ENCODE results near the gene GLRA2. TPM values are rescaled to one million over a fixed set of nuclear protein-coding genes. Genes with fewer than 3 reads are reported as not detected.
"Not testable (repeated sequence)": the region's sequence is repeated elsewhere in the genome, so short reads cannot be mapped to it uniquely, and the experiment has no call there.

Gene GLRA2
- total RNA-seq, 1 donor from 2014 or later, result not detected

GRCh38 chrX:14590693-14591424, 61.5 kb downstream of the GLRA2 start:
- TF ChIP-seq CTCF (IDR thresholded peaks at IDR 0.05), result no peak
- intact Hi-C loops (cut with DNase I), result no loop called here
- DNase-seq, result no peak
- Histone ChIP-seq H3K9me3 (no peaks in the 10 kb centered on the region), H3K36me3 (no peaks in the 10 kb centered on the region), H3K4me3 (no peak overlapping the region), H3K27me3 (ENCODE audit: low read depth) (no peaks in the 10 kb centered on the region), H3K27ac (no peak overlapping the region), H3K4me1 (no peaks in the 10 kb centered on the region)
- ATAC-seq, result no peak

GRCh38 chrX:14591976-14592375, 62.6 kb downstream of the GLRA2 start:
- Histone ChIP-seq H3K9me3 (no peaks in the 10 kb centered on the region), H3K4me3 (no peak overlapping the region), H3K4me1 (no peaks in the 10 kb centered on the region), H3K27me3 (ENCODE audit: low read depth) (no peaks in the 10 kb centered on the region), H3K36me3 (no peaks in the 10 kb centered on the region), H3K27ac (no peak overlapping the region)
- TF ChIP-seq CTCF (IDR thresholded peaks at IDR 0.05), result no peak
- DNase-seq (no peak), ATAC-seq (no peak)
- intact Hi-C loops (cut with DNase I), result no loop called here

GRCh38 chrX:14594521-14594920, 65.2 kb downstream of the GLRA2 start:
- no peak for ATAC-seq
- TF ChIP-seq CTCF (IDR thresholded peaks at IDR 0.05), result no peak
- intact Hi-C loops (cut with DNase I), result no loop called here

GRCh38 chrX:14598330-14598729, 69.0 kb downstream of the GLRA2 start:
- no peaks in the 10 kb centered on the region for H3K4me1 ChIP-seq
- DNase-seq (no peak), ATAC-seq (no peak)
- H3K27me3 ChIP-seq (ENCODE audit: low read depth), result no peaks in the 10 kb centered on the region
- intact Hi-C loops (cut with DNase I), result no loop called here
- no peak overlapping the region for H3K4me3 ChIP-seq
- TF ChIP-seq CTCF (IDR thresholded peaks at IDR 0.05), result no peak
- no peak overlapping the region for H3K27ac ChIP-seq
- H3K36me3 ChIP-seq, result no peaks in the 10 kb centered on the region
- no peaks in the 10 kb centered on the region for H3K9me3 ChIP-seq

More at GRCh38 chrX:14594521-14594920, 65.2 kb downstream of the GLRA2 start:
- DNase-seq, result no peak
- no peaks in the 10 kb centered on the region for H3K4me1 ChIP-seq
- no peaks in the 10 kb centered on the region for H3K36me3 ChIP-seq
- no peak overlapping the region for H3K27ac ChIP-seq
- no peaks in the 10 kb centered on the region for H3K9me3 ChIP-seq
- no peak overlapping the region for H3K4me3 ChIP-seq
- no peaks in the 10 kb centered on the region for H3K27me3 ChIP-seq (ENCODE audit: low read depth)

- Histone ChIP-seq H3K36me3 (no peaks in the 10 kb centered on the region), H3K27ac (no peak overlapping the region), H3K4me3 (no peak overlapping the region), H3K9me3 (no peaks in the 10 kb centered on the region), H3K4me1 (no peaks in the 10 kb centered on the region), H3K27me3 (ENCODE audit: low read depth) (no peaks in the 10 kb centered on the region)
- DNase-seq, result no peak
- intact Hi-C loops (cut with DNase I), result no loop called here
- no peak for TF ChIP-seq CTCF (IDR thresholded peaks at IDR 0.05)
- ATAC-seq, result no peak
These were observed 78.2 kb downstream of the GLRA2 start for GRCh38 chrX:14607446-14607985.

- H3K4me3 ChIP-seq; H3K4me1 ChIP-seq; H3K36me3 ChIP-seq; H3K27me3 ChIP-seq (ENCODE audit: low read depth); ATAC-seq; intact Hi-C loops (cut with DNase I); DNase-seq; H3K9me3 ChIP-seq; H3K27ac ChIP-seq: not testable (repeated sequence)
These were observed 83.1 kb downstream of the GLRA2 start for GRCh38 chrX:14612450-14612849.
